Activated CD4-positive, alpha-beta T cell treated with anti-CD3 and anti-CD28 coated beads, Interleukin-2, amount 50 U/mL, for 24 hours (primary cell): ENCODE data around the gene ANKS1B.

Source experiments
- DNase-seq, 2 donors: peaks; one replicate each; pipeline ENCODE4 v3.0.0-alpha.2; 2020; ENCODE audit warnings: low read depth in 1 of 2, low spot score in 1 of 2

Gene ANKS1B

GRCh38 chr12:99960311-99960710 is 24.4 kb downstream of the ANKS1B start:
- no peak for DNase-seq

- no peak for DNase-seq
Observed at GRCh38 chr12:99959549-99960170, 25.1 kb downstream of the ANKS1B start.

- no peak for DNase-seq
Observed at GRCh38 chr12:99957866-99958466, 26.8 kb downstream of the ANKS1B start.

- DNase-seq = no peak
Observed at GRCh38 chr12:99954724-99955123, 30.0 kb downstream of the ANKS1B start.

GRCh38 chr12:99948370-99948769 is 36.4 kb downstream of the ANKS1B start:
- no peak for DNase-seq

GRCh38 chr12:99946131-99946530 is 38.6 kb downstream of the ANKS1B start:
- DNase-seq = no peak

GRCh38 chr12:99935608-99936007 is 49.1 kb downstream of the ANKS1B start:
- no peak for DNase-seq

GRCh38 chr12:99926511-99927169 is 58.1 kb downstream of the ANKS1B start:
- DNase-seq = no peak

GRCh38 chr12:99920353-99920960 is 64.3 kb downstream of the ANKS1B start:
- no peak for DNase-seq

GRCh38 chr12:99917711-99918402 is 66.9 kb downstream of the ANKS1B start:
- DNase-seq = no peak

GRCh38 chr12:99916555-99916954 is 68.2 kb downstream of the ANKS1B start:
- no peak for DNase-seq

GRCh38 chr12:99915251-99916082 is 69.3 kb downstream of the ANKS1B start:
- no peak for DNase-seq

GRCh38 chr12:99914206-99914605 is 70.5 kb downstream of the ANKS1B start:
- DNase-seq = no peak

GRCh38 chr12:99911967-99912366 is 72.8 kb downstream of the ANKS1B start:
- DNase-seq = no peak

GRCh38 chr12:99911081-99911480 is 73.7 kb downstream of the ANKS1B start:
- DNase-seq = no peak

GRCh38 chr12:99910342-99910741 is 74.4 kb downstream of the ANKS1B start:
- DNase-seq = no peak

- DNase-seq = no peak
Observed at GRCh38 chr12:99906786-99907579, 77.8 kb downstream of the ANKS1B start.

- DNase-seq = no peak
Observed at GRCh38 chr12:99901181-99901580, 83.6 kb downstream of the ANKS1B start.

GRCh38 chr12:99898645-99899044 is 86.1 kb downstream of the ANKS1B start:
- no peak for DNase-seq

- DNase-seq = no peak
Observed at GRCh38 chr12:99879439-99879838, 105.3 kb downstream of the ANKS1B start.
